Mesenchymal stem cell (in vitro differentiated cells and primary cell): ENCODE data around the gene GDF2.

Source experiments
- DNase-seq: peaks from one replicate; pipeline ENCODE4 v3.0.0-alpha.2; 2013
- H2AFZ ChIP-seq: one replicate; pipeline ENCODE4 v1.6.1; 2013; ENCODE audit warnings: low read depth, mild to moderate bottlenecking, control low read depth, inconsistent platforms, low read length, moderate library complexity
- H2AK5ac ChIP-seq: 2 replicates; pipeline ENCODE4 v1.6.1; 2013; ENCODE audit warnings: low read length, moderate library complexity, mild to moderate bottlenecking, inconsistent platforms; ENCODE audit not compliant: severe bottlenecking
- H2BK120ac ChIP-seq: one replicate; pipeline ENCODE4 v1.6.1; 2013; ENCODE audit warnings: low read depth, mild to moderate bottlenecking, inconsistent platforms, low read length, moderate library complexity
- H2BK12ac ChIP-seq, 2 experiments: one replicate each; pipeline ENCODE4 v1.6.1; 2013; ENCODE audit warnings: inconsistent platforms in 2 of 2, low read length in 2 of 2, mild to moderate bottlenecking in 2 of 2, moderate library complexity in 2 of 2, control low read depth in 1 of 2
- H2BK15ac ChIP-seq: one replicate; pipeline ENCODE4 v1.6.1; 2013; ENCODE audit warnings: mild to moderate bottlenecking, low read depth, inconsistent platforms; ENCODE audit not compliant: poor library complexity, severe bottlenecking
- H2BK5ac ChIP-seq: 2 replicates; pipeline ENCODE4 v1.6.1; 2013; ENCODE audit warnings: low read depth, mild to moderate bottlenecking, low read length, control low read depth, inconsistent platforms; ENCODE audit not compliant: poor library complexity, severe bottlenecking
- H3K14ac ChIP-seq, 2 experiments: one replicate each; pipeline ENCODE4 v1.6.1; 2013; ENCODE audit warnings: inconsistent platforms in 2 of 2, low read length in 2 of 2, control low read depth in 1 of 2, mild to moderate bottlenecking in 1 of 2, moderate library complexity in 1 of 2
- H3K18ac ChIP-seq, 2 experiments: one replicate each; pipeline ENCODE4 v1.6.1; 2013; ENCODE audit warnings: inconsistent platforms in 2 of 2, low read length in 2 of 2, control low read depth in 1 of 2, low read depth in 1 of 2, mild to moderate bottlenecking in 1 of 2
- H3K23ac ChIP-seq, 2 experiments: one replicate each; pipeline ENCODE4 v1.6.1; 2013; ENCODE audit warnings: inconsistent platforms in 2 of 2, low read length in 2 of 2, mild to moderate bottlenecking in 2 of 2, moderate library complexity in 2 of 2, control low read depth in 1 of 2
- H3K27ac ChIP-seq: 2 replicates; pipeline ENCODE4 v1.5.1; 2013; ENCODE audit warnings: mild to moderate bottlenecking, moderate library complexity, low read length, control low read depth, inconsistent platforms; ENCODE audit not compliant: poor library complexity, severe bottlenecking
- H3K27me3 ChIP-seq, 2 experiments: 2 replicates each; pipeline versions ENCODE4 v1.6.1 to v1.7.0; 2013; ENCODE audit warnings: low read length in 2 of 2, mild to moderate bottlenecking in 2 of 2, moderate library complexity in 2 of 2, control low read depth in 1 of 2, inconsistent platforms in 1 of 2; ENCODE audit not compliant: control insufficient read depth in 1 of 2, insufficient read depth in 1 of 2
- H3K36me3 ChIP-seq, 2 experiments: 2 replicates each; pipeline versions ENCODE4 v1.6.1 to v1.7.0; 2013; ENCODE audit warnings: low read length in 2 of 2, control low read depth in 1 of 2, inconsistent platforms in 1 of 2, low read depth in 1 of 2, mild to moderate bottlenecking in 1 of 2; ENCODE audit not compliant: insufficient read depth in 2 of 2, control insufficient read depth in 1 of 2
- H3K4ac ChIP-seq, 2 experiments: one replicate each; pipeline ENCODE4 v1.6.1; 2013; ENCODE audit warnings: inconsistent platforms in 2 of 2, low read length in 2 of 2, mild to moderate bottlenecking in 2 of 2, moderate library complexity in 2 of 2, control low read depth in 1 of 2, low read depth in 1 of 2
- H3K4me1 ChIP-seq: 2 replicates; pipeline ENCODE4 v1.6.1; 2013; ENCODE audit warnings: low read depth, low read length, control low read depth; ENCODE audit not compliant: control insufficient read depth, insufficient read depth
- H3K4me2 ChIP-seq: 2 replicates; pipeline ENCODE4 v1.6.1; 2013; ENCODE audit warnings: low read length, mild to moderate bottlenecking, inconsistent platforms; ENCODE audit not compliant: poor library complexity, severe bottlenecking
- H3K4me3 ChIP-seq, 2 experiments: 2 replicates each; pipeline versions ENCODE4 v1.5.1 to v1.7.0; 2013; ENCODE audit warnings: low read length in 2 of 2, mild to moderate bottlenecking in 2 of 2, control low read depth in 1 of 2, low read depth in 1 of 2; ENCODE audit not compliant: insufficient read depth in 1 of 2
- H3K79me1 ChIP-seq: replicated peaks from 2 replicates; pipeline ENCODE4 v1.6.1; 2013; ENCODE audit warnings: mild to moderate bottlenecking, control low read depth, low read length, inconsistent platforms; ENCODE audit not compliant: poor library complexity, severe bottlenecking
- H3K9ac ChIP-seq: 2 replicates; pipeline ENCODE4 v1.7.0; 2013; ENCODE audit warnings: mild to moderate bottlenecking, low read length, moderate library complexity
- H3K9me3 ChIP-seq: 2 replicates; pipeline ENCODE4 v1.7.0; 2013; ENCODE audit warnings: mild to moderate bottlenecking, low read length; ENCODE audit not compliant: control insufficient read depth
- H4K8ac ChIP-seq: one replicate; pipeline ENCODE4 v1.6.1; 2013; ENCODE audit warnings: inconsistent platforms, mild to moderate bottlenecking, low read length, moderate library complexity
- H4K91ac ChIP-seq: one replicate; pipeline ENCODE4 v1.6.1; 2013; ENCODE audit warnings: mild to moderate bottlenecking, low read length, inconsistent platforms
- WGBS: methylation state at CpG from one replicate; pipeline ENCODE4 v1.1.7; 2013; ENCODE audit warnings: mixed read lengths; 5-methylcytosine and 5-hydroxymethylcytosine counted together

The GDF2 gene

GRCh38 chr10:47282005-47282656 lies 40.1 kb upstream of the GDF2 start:
- H3K4me2 ChIP-seq: no peak overlapping the region
- 82% methylated on average over 6 of the region's 6 CpGs for WGBS
- no peak overlapping the region for H2AFZ ChIP-seq

GRCh38 chr10:47282657-47283018 lies 39.6 kb upstream of the GDF2 start:
- Histone ChIP-seq H3K9me3 (no peaks in the 10 kb centered on the region), H2BK15ac (no peak overlapping the region), H3K36me3 (no peaks in the 10 kb centered on the region), H3K18ac (no peak overlapping the region), H3K4me3 (no peak overlapping the region), H2BK120ac (no peak overlapping the region), H3K27me3 (peaks cover 23 to 37% of the 10 kb centered on the region in 2 experiments), H4K91ac (no peak overlapping the region), H2BK12ac (no peak overlapping the region), H3K4ac (no peak overlapping the region), H2AK5ac (no peak overlapping the region), H2BK5ac (no peak overlapping the region), H3K14ac (no peak overlapping the region), H3K23ac (no peak overlapping the region), H3K4me2 (no peak overlapping the region), H3K79me1 (no peaks in the 10 kb centered on the region), H2AFZ (no peak overlapping the region), H4K8ac (no peak overlapping the region), H3K27ac (no peak overlapping the region), H3K4me1 (no peaks in the 10 kb centered on the region), H3K9ac (no peak overlapping the region)
- WGBS: 83% methylated on average over 4 of the region's 6 CpGs
- DNase-seq: no peak

More at GRCh38 chr10:47282005-47282656, 40.1 kb upstream of the GDF2 start:
- no peak overlapping the region for H4K91ac ChIP-seq
- no peak overlapping the region for H3K9ac ChIP-seq
- no peak overlapping the region for H3K4ac ChIP-seq
- no peak overlapping the region for H2AK5ac ChIP-seq
- no peaks in the 10 kb centered on the region for H3K9me3 ChIP-seq
- no peak for DNase-seq
- no peak overlapping the region for H4K8ac ChIP-seq
- H2BK5ac ChIP-seq: no peak overlapping the region
- peaks cover 18 to 37% of the 10 kb centered on the region in 2 experiments for H3K27me3 ChIP-seq
- H3K36me3 ChIP-seq: no peaks in the 10 kb centered on the region
- H3K14ac ChIP-seq: no peak overlapping the region
- no peak overlapping the region for H3K23ac ChIP-seq
- no peak overlapping the region for H3K27ac ChIP-seq
- no peak overlapping the region for H2BK15ac ChIP-seq
- H2BK120ac ChIP-seq: no peak overlapping the region
- no peak overlapping the region for H2BK12ac ChIP-seq
- no peak overlapping the region for H3K4me3 ChIP-seq
- H3K79me1 ChIP-seq: no peaks in the 10 kb centered on the region
- H3K4me1 ChIP-seq: no peaks in the 10 kb centered on the region
- H3K18ac ChIP-seq: no peak overlapping the region

GRCh38 chr10:47283101-47283630 lies 39.1 kb upstream of the GDF2 start:
- H3K4ac ChIP-seq: no peak overlapping the region
- no peak overlapping the region for H2BK12ac ChIP-seq
- 72% methylated on average over 9 of the region's 9 CpGs for WGBS
- H3K4me2 ChIP-seq: no peak overlapping the region
- no peaks in the 10 kb centered on the region for H3K9me3 ChIP-seq
- no peak overlapping the region for H3K9ac ChIP-seq
- H3K23ac ChIP-seq: no peak overlapping the region
- H2BK120ac ChIP-seq: no peak overlapping the region
- H4K91ac ChIP-seq: peak overlapping the region; percentile 9
- H4K8ac ChIP-seq: no peak overlapping the region
- H3K27me3 ChIP-seq: peaks cover 24 to 37% of the 10 kb centered on the region in 2 experiments
- no peak overlapping the region for H3K14ac ChIP-seq
- no peak overlapping the region for H3K18ac ChIP-seq
- no peak for DNase-seq
- no peak overlapping the region for H2AK5ac ChIP-seq
- no peaks in the 10 kb centered on the region for H3K4me1 ChIP-seq
- H3K27ac ChIP-seq: no peak overlapping the region
- no peaks in the 10 kb centered on the region for H3K79me1 ChIP-seq
- H2AFZ ChIP-seq: no peak overlapping the region
- H3K36me3 ChIP-seq: no peaks in the 10 kb centered on the region
- H2BK5ac ChIP-seq: no peak overlapping the region
- H2BK15ac ChIP-seq: no peak overlapping the region
- no peak overlapping the region for H3K4me3 ChIP-seq

- Histone ChIP-seq H3K4ac (no peak overlapping the region), H3K79me1 (no peaks in the 10 kb centered on the region), H2BK15ac (no peak overlapping the region), H2AK5ac (no peak overlapping the region), H3K36me3 (no peaks in the 10 kb centered on the region), H3K14ac (peak overlapping the region in 1 of 2 experiments; percentile 74), H3K27me3 (peaks cover 24 to 41% of the 10 kb centered on the region in 2 experiments), H3K4me2 (no peak overlapping the region), H3K9me3 (no peaks in the 10 kb centered on the region), H2BK12ac (no peak overlapping the region), H3K4me1 (no peaks in the 10 kb centered on the region), H4K91ac (no peak overlapping the region), H3K27ac (no peak overlapping the region), H3K9ac (no peak overlapping the region), H3K23ac (no peak overlapping the region), H3K4me3 (no peak overlapping the region), H2AFZ (no peak overlapping the region), H2BK5ac (no peak overlapping the region), H2BK120ac (no peak overlapping the region), H3K18ac (no peak overlapping the region), H4K8ac (no peak overlapping the region)
- DNase-seq: no peak
Observed at GRCh38 chr10:47283848-47284247, 38.4 kb upstream of the GDF2 start.
